ENCODE results near the gene HRH3.

HRH3 gene

GRCh38 chr20:62266851-62267250, 46.8 kb upstream of the HRH3 start:
- Histone ChIP-seq H4K8ac (ENCODE audit: low read depth, low read length) (no peak overlapping the region), H2AK5ac (ENCODE audit: low read length) (no peak overlapping the region), H2BK120ac (ENCODE audit: low read depth, low read length) (no peak overlapping the region), H3K56ac (ENCODE audit: low read length) (no peak overlapping the region), H3K79me2 (ENCODE audit: control insufficient read depth, insufficient read depth, low read length) (no peaks in the 10 kb centered on the region), H2BK5ac (ENCODE audit: low read length) (no peak overlapping the region), H3K36me3 (ENCODE audit: control insufficient read depth, insufficient read depth, low read length) (peaks cover 3% of the 10 kb centered on the region), H3K79me1 (ENCODE audit: low read length) (no peaks in the 10 kb centered on the region), H3K9ac (ENCODE audit: low read length) (no peak overlapping the region), H3K27ac (ENCODE audit: low read depth, low read length) (no peak overlapping the region), H3K18ac (ENCODE audit: low read length) (no peak overlapping the region), H3K4me1 (ENCODE audit: control insufficient read depth, low read depth, low read length) (no peaks in the 10 kb centered on the region), H3K27me3 (ENCODE audit: insufficient read depth, low read length, poor library complexity) (no peaks in the 10 kb centered on the region), H3K23ac (ENCODE audit: low read length) (no peak overlapping the region), H3K4ac (ENCODE audit: low read depth, low read length) (no peak overlapping the region), H3K4me3 (ENCODE audit: low read length) (no peak overlapping the region), H3K4me2 (ENCODE audit: low read length) (no peak overlapping the region), H4K5ac (ENCODE audit: low read length) (no peak overlapping the region), H2BK15ac (replicated peaks; ENCODE audit: low read depth) (no peak overlapping the region)
- DNase-seq, result no peak
- WGBS (ENCODE audit: extremely low coverage, insufficient coverage, low lambda C conversion rate), result no CpG with 5 or more reads among the region's 13 CpGs

GRCh38 chr20:62266340-62266739, 46.3 kb upstream of the HRH3 start:
- no peak overlapping the region for H3K56ac ChIP-seq (ENCODE audit: low read length)
- no peaks in the 10 kb centered on the region for H3K4me1 ChIP-seq (ENCODE audit: control insufficient read depth, low read depth, low read length)
- no peak overlapping the region for H3K4me3 ChIP-seq (ENCODE audit: low read length)
- H2AK5ac ChIP-seq (ENCODE audit: low read length), result no peak overlapping the region
- H3K9ac ChIP-seq (ENCODE audit: low read length), result no peak overlapping the region
- peak; percentile 39 for DNase-seq
- no peak overlapping the region for H4K5ac ChIP-seq (ENCODE audit: low read length)
- WGBS (ENCODE audit: extremely low coverage, insufficient coverage, low lambda C conversion rate), result no CpG with 5 or more reads among the region's 10 CpGs
- H2BK5ac ChIP-seq (ENCODE audit: low read length), result no peak overlapping the region
- no peak overlapping the region for H3K4me2 ChIP-seq (ENCODE audit: low read length)
- peaks cover 3% of the 10 kb centered on the region for H3K36me3 ChIP-seq (ENCODE audit: control insufficient read depth, insufficient read depth, low read length)
- no peaks in the 10 kb centered on the region for H3K79me1 ChIP-seq (ENCODE audit: low read length)
- no peak overlapping the region for H3K4ac ChIP-seq (ENCODE audit: low read depth, low read length)
- H3K79me2 ChIP-seq (ENCODE audit: control insufficient read depth, insufficient read depth, low read length), result no peaks in the 10 kb centered on the region
- H3K23ac ChIP-seq (ENCODE audit: low read length), result no peak overlapping the region
- no peak overlapping the region for H3K18ac ChIP-seq (ENCODE audit: low read length)
- H3K27me3 ChIP-seq (ENCODE audit: insufficient read depth, low read length, poor library complexity), result no peaks in the 10 kb centered on the region
- H3K27ac ChIP-seq (ENCODE audit: low read depth, low read length), result no peak overlapping the region
- no peak overlapping the region for H4K8ac ChIP-seq (ENCODE audit: low read depth, low read length)
- H2BK120ac ChIP-seq (ENCODE audit: low read depth, low read length), result no peak overlapping the region
- H2BK15ac ChIP-seq (replicated peaks; ENCODE audit: low read depth), result no peak overlapping the region

- Histone ChIP-seq H3K56ac (ENCODE audit: low read length) (no peak overlapping the region), H3K27ac (ENCODE audit: low read depth, low read length) (no peak overlapping the region), H3K27me3 (ENCODE audit: insufficient read depth, low read length, poor library complexity) (no peaks in the 10 kb centered on the region), H3K4me3 (ENCODE audit: low read length) (no peak overlapping the region), H2BK15ac (replicated peaks; ENCODE audit: low read depth) (no peak overlapping the region), H3K79me2 (ENCODE audit: control insufficient read depth, insufficient read depth, low read length) (no peaks in the 10 kb centered on the region), H3K4me2 (ENCODE audit: low read length) (no peak overlapping the region), H3K4me1 (ENCODE audit: control insufficient read depth, low read depth, low read length) (no peaks in the 10 kb centered on the region), H3K36me3 (ENCODE audit: control insufficient read depth, insufficient read depth, low read length) (peaks cover 3% of the 10 kb centered on the region), H2BK5ac (ENCODE audit: low read length) (no peak overlapping the region), H3K23ac (ENCODE audit: low read length) (no peak overlapping the region), H4K8ac (ENCODE audit: low read depth, low read length) (no peak overlapping the region), H4K5ac (ENCODE audit: low read length) (no peak overlapping the region), H3K9ac (ENCODE audit: low read length) (no peak overlapping the region), H3K4ac (ENCODE audit: low read depth, low read length) (no peak overlapping the region), H3K18ac (ENCODE audit: low read length) (no peak overlapping the region), H2BK120ac (ENCODE audit: low read depth, low read length) (no peak overlapping the region), H3K79me1 (ENCODE audit: low read length) (no peaks in the 10 kb centered on the region), H2AK5ac (ENCODE audit: low read length) (no peak overlapping the region)
- no CpG with 5 or more reads among the region's 1 CpG for whole genome bisulfite sequencing (ENCODE audit: extremely low coverage, insufficient coverage, low lambda C conversion rate)
- no peak for DNase-seq
Measured at GRCh38 chr20:62265365-62265764, 45.3 kb upstream of the HRH3 start.

GRCh38 chr20:62263396-62263795, 43.3 kb upstream of the HRH3 start:
- no CpG with 5 or more reads among the region's 14 CpGs for WGBS (ENCODE audit: extremely low coverage, insufficient coverage, low lambda C conversion rate)
- H3K9ac ChIP-seq (ENCODE audit: low read length), result no peak overlapping the region
- H3K4me3 ChIP-seq (ENCODE audit: low read length), result no peak overlapping the region
- no peaks in the 10 kb centered on the region for H3K79me2 ChIP-seq (ENCODE audit: control insufficient read depth, insufficient read depth, low read length)
- H3K23ac ChIP-seq (ENCODE audit: low read length), result no peak overlapping the region
- no peak overlapping the region for H3K56ac ChIP-seq (ENCODE audit: low read length)
- no peak overlapping the region for H2AK5ac ChIP-seq (ENCODE audit: low read length)
- no peak overlapping the region for H3K27ac ChIP-seq (ENCODE audit: low read depth, low read length)
- no peak overlapping the region for H4K8ac ChIP-seq (ENCODE audit: low read depth, low read length)
- H3K18ac ChIP-seq (ENCODE audit: low read length), result no peak overlapping the region
- no peak overlapping the region for H4K5ac ChIP-seq (ENCODE audit: low read length)
- no peak overlapping the region for H3K4me2 ChIP-seq (ENCODE audit: low read length)
- no peak overlapping the region for H2BK15ac ChIP-seq (replicated peaks; ENCODE audit: low read depth)
- H2BK120ac ChIP-seq (ENCODE audit: low read depth, low read length), result no peak overlapping the region
- peaks cover 3% of the 10 kb centered on the region for H3K36me3 ChIP-seq (ENCODE audit: control insufficient read depth, insufficient read depth, low read length)
- no peaks in the 10 kb centered on the region for H3K27me3 ChIP-seq (ENCODE audit: insufficient read depth, low read length, poor library complexity)
- DNase-seq, result no peak
- H3K79me1 ChIP-seq (ENCODE audit: low read length), result no peaks in the 10 kb centered on the region
- no peak overlapping the region for H3K4ac ChIP-seq (ENCODE audit: low read depth, low read length)
- H2BK5ac ChIP-seq (ENCODE audit: low read length), result no peak overlapping the region
- H3K4me1 ChIP-seq (ENCODE audit: control insufficient read depth, low read depth, low read length), result no peaks in the 10 kb centered on the region

- Histone ChIP-seq H3K4me3 (ENCODE audit: low read length) (no peak overlapping the region), H2BK5ac (ENCODE audit: low read length) (no peak overlapping the region), H2AK5ac (ENCODE audit: low read length) (no peak overlapping the region), H3K36me3 (ENCODE audit: control insufficient read depth, insufficient read depth, low read length) (peaks cover 3% of the 10 kb centered on the region), H3K18ac (ENCODE audit: low read length) (no peak overlapping the region), H3K27ac (ENCODE audit: low read depth, low read length) (no peak overlapping the region), H3K27me3 (ENCODE audit: insufficient read depth, low read length, poor library complexity) (no peaks in the 10 kb centered on the region), H3K23ac (ENCODE audit: low read length) (no peak overlapping the region), H2BK120ac (ENCODE audit: low read depth, low read length) (no peak overlapping the region), H3K4ac (ENCODE audit: low read depth, low read length) (no peak overlapping the region), H4K5ac (ENCODE audit: low read length) (no peak overlapping the region), H3K79me1 (ENCODE audit: low read length) (no peaks in the 10 kb centered on the region), H3K9ac (ENCODE audit: low read length) (no peak overlapping the region), H2BK15ac (replicated peaks; ENCODE audit: low read depth) (no peak overlapping the region), H3K4me1 (ENCODE audit: control insufficient read depth, low read depth, low read length) (no peaks in the 10 kb centered on the region), H3K4me2 (ENCODE audit: low read length) (no peak overlapping the region), H4K8ac (ENCODE audit: low read depth, low read length) (no peak overlapping the region), H3K56ac (ENCODE audit: low read length) (no peak overlapping the region), H3K79me2 (ENCODE audit: control insufficient read depth, insufficient read depth, low read length) (no peaks in the 10 kb centered on the region)
- WGBS (ENCODE audit: extremely low coverage, insufficient coverage, low lambda C conversion rate), result no CpG with 5 or more reads among the region's 10 CpGs
- no peak for DNase-seq
Measured at GRCh38 chr20:62262064-62262463, 42.0 kb upstream of the HRH3 start.

GRCh38 chr20:62259294-62259565, 39.2 kb upstream of the HRH3 start:
- Histone ChIP-seq H3K27ac (ENCODE audit: low read depth, low read length) (no peak overlapping the region), H3K4me3 (ENCODE audit: low read length) (no peak overlapping the region), H3K4me2 (ENCODE audit: low read length) (no peak overlapping the region), H3K23ac (ENCODE audit: low read length) (no peak overlapping the region), H2AK5ac (ENCODE audit: low read length) (no peak overlapping the region), H3K27me3 (ENCODE audit: insufficient read depth, low read length, poor library complexity) (no peaks in the 10 kb centered on the region), H2BK15ac (replicated peaks; ENCODE audit: low read depth) (no peak overlapping the region), H3K79me1 (ENCODE audit: low read length) (peaks cover 2% of the 10 kb centered on the region), H3K36me3 (ENCODE audit: control insufficient read depth, insufficient read depth, low read length) (no peaks in the 10 kb centered on the region), H2BK120ac (ENCODE audit: low read depth, low read length) (no peak overlapping the region), H3K9ac (ENCODE audit: low read length) (no peak overlapping the region), H4K8ac (ENCODE audit: low read depth, low read length) (no peak overlapping the region), H3K18ac (ENCODE audit: low read length) (no peak overlapping the region), H3K4me1 (ENCODE audit: control insufficient read depth, low read depth, low read length) (no peaks in the 10 kb centered on the region), H2BK5ac (ENCODE audit: low read length) (no peak overlapping the region), H3K79me2 (ENCODE audit: control insufficient read depth, insufficient read depth, low read length) (no peaks in the 10 kb centered on the region), H3K56ac (ENCODE audit: low read length) (no peak overlapping the region), H4K5ac (ENCODE audit: low read length) (no peak overlapping the region), H3K4ac (ENCODE audit: low read depth, low read length) (no peak overlapping the region)
- no CpG with 5 or more reads among the region's 8 CpGs for WGBS (ENCODE audit: extremely low coverage, insufficient coverage, low lambda C conversion rate)
- no peak for DNase-seq
